Activated gamma-delta T cell treated with anti-CD3 and anti-CD28 coated beads, Interleukin-2, amount 50 U/mL, for 16 hours (primary cell): Measurements from ENCODE around the gene TTR.

Experiments used
- DNase-seq: peaks from one replicate; pipeline ENCODE4 v3.0.0-alpha.2; 2020; ENCODE audit warnings: low read depth

TTR gene

GRCh38 chr18:31579375-31579774 lies 12.3 kb upstream of the TTR start:
- DNase-seq, result no peak

GRCh38 chr18:31581498-31582197 lies 10.0 kb upstream of the TTR start:
- DNase-seq, result no peak

- DNase-seq, result no peak
These were observed 8.4 kb upstream of the TTR start for GRCh38 chr18:31583185-31583854.

GRCh38 chr18:31585991-31586390 lies 5.7 kb upstream of the TTR start:
- DNase-seq, result no peak

GRCh38 chr18:31586616-31587015 lies 5.1 kb upstream of the TTR start:
- no peak for DNase-seq

- no peak for DNase-seq
These were observed 4.1 kb upstream of the TTR start for GRCh38 chr18:31587529-31587928.

- DNase-seq, result no peak
These were observed 1.1 kb upstream of the TTR start for GRCh38 chr18:31590570-31590969.

- DNase-seq, result no peak
These were observed 564 bp upstream of the TTR start for GRCh38 chr18:31591113-31591512.

GRCh38 chr18:31592506-31593157 lies 955 bp downstream of the TTR start:
- DNase-seq, result no peak

GRCh38 chr18:31595121-31595771 lies 3.6 kb downstream of the TTR start:
- DNase-seq, result no peak

- no peak for DNase-seq
These were observed 4.6 kb downstream of the TTR start for GRCh38 chr18:31596081-31596872.

GRCh38 chr18:31598021-31598805 lies 6.5 kb downstream of the TTR start:
- DNase-seq, result no peak

GRCh38 chr18:31603315-31603714 lies 11.6 kb downstream of the TTR start:
- no peak for DNase-seq

GRCh38 chr18:31606265-31606664 lies 14.6 kb downstream of the TTR start:
- no peak for DNase-seq

GRCh38 chr18:31607384-31607783 lies 15.7 kb downstream of the TTR start:
- DNase-seq, result no peak

GRCh38 chr18:31609886-31610285 lies 18.2 kb downstream of the TTR start:
- no peak for DNase-seq

- DNase-seq, result no peak
These were observed 18.9 kb downstream of the TTR start for GRCh38 chr18:31610286-31611205.

- DNase-seq, result no peak
These were observed 19.8 kb downstream of the TTR start for GRCh38 chr18:31611511-31611910.

- no peak for DNase-seq
These were observed 20.4 kb downstream of the TTR start for GRCh38 chr18:31612124-31612523.

- DNase-seq, result no peak
These were observed 22.4 kb downstream of the TTR start for GRCh38 chr18:31614044-31614443.
